Loucy (cell line): Measurements from ENCODE around the gene EPHB1.

Experiments
- H2AFZ ChIP-seq: fragments of 200-600 bp; sonication (generic); 2 replicates; pipeline ENCODE4 v1.6.0; 2016; ENCODE audit warnings: antibody characterized with exemption, mild to moderate bottlenecking, low read length, moderate library complexity
- H3F3A ChIP-seq: fragments of 200-600 bp; 2 replicates; pipeline ENCODE4 v1.6.0; 2016; ENCODE audit warnings: antibody characterized with exemption, low read depth, mild to moderate bottlenecking
- H3K27me3 ChIP-seq: fragments of 200-600 bp; sonication (generic); 2 replicates; pipeline ENCODE4 v1.6.1; 2014; ENCODE audit warnings: low read length, mild to moderate bottlenecking; ENCODE audit not compliant: insufficient read depth, poor library complexity, severe bottlenecking
- H3K36me3 ChIP-seq: fragments of 200-600 bp; sonication (generic); 2 replicates; pipeline ENCODE4 v1.6.1; 2016; ENCODE audit warnings: low read length; ENCODE audit not compliant: insufficient read depth
- H3K4me1 ChIP-seq: fragments of 200-600 bp; sonication (generic); 2 replicates; pipeline ENCODE4 v1.5.1; 2014; ENCODE audit warnings: low read length, mild to moderate bottlenecking; ENCODE audit not compliant: insufficient read depth, poor library complexity, severe bottlenecking
- H3K4me2 ChIP-seq: fragments of 200-600 bp; sonication (generic); 2 replicates; pipeline ENCODE4 v1.6.0; 2014; ENCODE audit warnings: antibody characterized with exemption, low read length, low read depth, mild to moderate bottlenecking; ENCODE audit not compliant: poor library complexity, severe bottlenecking
- H3K4me3 ChIP-seq: fragments of 200-600 bp; sonication (generic); 2 replicates; pipeline ENCODE4 v1.5.1; 2014; ENCODE audit warnings: low read length, mild to moderate bottlenecking, mixed read lengths; ENCODE audit not compliant: poor library complexity, severe bottlenecking
- H3K79me2 ChIP-seq: fragments of 200-600 bp; sonication (generic); 2 replicates; pipeline ENCODE4 v1.6.1; 2014; ENCODE audit warnings: low read length; ENCODE audit not compliant: insufficient read depth
- H3K9ac ChIP-seq: fragments of 200-600 bp; sonication (generic); 2 replicates; pipeline ENCODE4 v1.6.0; 2014; ENCODE audit warnings: mild to moderate bottlenecking, low read depth, low read length, moderate library complexity; ENCODE audit not compliant: poor library complexity, severe bottlenecking
- H3K9me2 ChIP-seq: fragments of 200-600 bp; sonication (generic); replicated peaks from 2 replicates; pipeline ENCODE4 v1.6.1; 2016; ENCODE audit warnings: low read depth, low read length, mixed read lengths
- H3K9me3 ChIP-seq: fragments of 200-600 bp; sonication (generic); 2 replicates; pipeline ENCODE4 v1.6.1; 2014; ENCODE audit warnings: mild to moderate bottlenecking, antibody characterized with exemption, low read length, low read depth; ENCODE audit not compliant: insufficient read depth
- H4K20me1 ChIP-seq: fragments of 200-600 bp; sonication (generic); 2 replicates; pipeline ENCODE4 v1.6.0; 2014; ENCODE audit warnings: antibody characterized with exemption, low read length, mild to moderate bottlenecking; ENCODE audit not compliant: insufficient read depth, poor library complexity, severe bottlenecking
- EZH2phosphoT487 ChIP-seq: fragments of 200-600 bp; IDR thresholded peaks from 2 replicates; pipeline ENCODE4 v1.6.1; 2018; ENCODE audit warnings: antibody characterized with exemption, mild to moderate bottlenecking, moderate library complexity, borderline replicate concordance
- TF ChIP-seq, protein P1 (sequence below): fragments of 200-600 bp; sonication (generic); conservative IDR thresholded peaks from 2 replicates; pipeline ENCODE4 v1.5.1; 2014; ENCODE audit warnings: mild to moderate bottlenecking, antibody characterized with exemption, low read length

The EPHB1 gene

DNA sequence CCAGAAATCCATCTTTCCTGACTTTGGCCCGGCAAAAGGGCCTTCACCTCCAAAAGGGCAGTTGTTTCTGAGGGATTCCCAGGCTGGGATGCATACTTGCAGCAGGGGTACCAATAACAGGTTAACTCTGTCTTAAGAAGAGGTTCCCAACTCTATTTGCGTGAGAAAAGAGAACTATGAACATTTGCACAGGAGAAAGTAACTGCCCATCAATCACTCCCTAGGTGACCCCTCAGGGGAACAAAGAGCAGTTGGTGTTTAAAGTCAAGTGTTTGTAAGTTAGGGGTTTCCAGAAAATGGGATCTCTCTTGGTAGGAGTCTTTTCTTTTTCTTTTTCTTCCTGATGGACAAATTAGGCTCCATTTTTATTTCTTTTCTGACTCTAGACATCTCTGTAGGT is 97.3 kb downstream of the EPHB1 start:
- no peak overlapping the region for H3K4me3 ChIP-seq

GRCh38 chr3:134892761-134893160 is 97.7 kb downstream of the EPHB1 start:
- Histone ChIP-seq H3K79me2 (no peaks in the 10 kb centered on the region), H3K9me2 (no peaks in the 10 kb centered on the region), H3K9me3 (no peaks in the 10 kb centered on the region), H4K20me1 (no peaks in the 10 kb centered on the region), H3K4me1 (no peaks in the 10 kb centered on the region), H3K4me3 (no peak overlapping the region), H3K27me3 (no peaks in the 10 kb centered on the region), H3K36me3 (no peaks in the 10 kb centered on the region), H3K9ac (no peak overlapping the region), H3K4me2 (no peak overlapping the region), H2AFZ (no peak overlapping the region), H3F3A (no peaks in the 10 kb centered on the region)
- TF ChIP-seq EZH2phosphoT487: no peak
- TF ChIP-seq, protein P1, sequence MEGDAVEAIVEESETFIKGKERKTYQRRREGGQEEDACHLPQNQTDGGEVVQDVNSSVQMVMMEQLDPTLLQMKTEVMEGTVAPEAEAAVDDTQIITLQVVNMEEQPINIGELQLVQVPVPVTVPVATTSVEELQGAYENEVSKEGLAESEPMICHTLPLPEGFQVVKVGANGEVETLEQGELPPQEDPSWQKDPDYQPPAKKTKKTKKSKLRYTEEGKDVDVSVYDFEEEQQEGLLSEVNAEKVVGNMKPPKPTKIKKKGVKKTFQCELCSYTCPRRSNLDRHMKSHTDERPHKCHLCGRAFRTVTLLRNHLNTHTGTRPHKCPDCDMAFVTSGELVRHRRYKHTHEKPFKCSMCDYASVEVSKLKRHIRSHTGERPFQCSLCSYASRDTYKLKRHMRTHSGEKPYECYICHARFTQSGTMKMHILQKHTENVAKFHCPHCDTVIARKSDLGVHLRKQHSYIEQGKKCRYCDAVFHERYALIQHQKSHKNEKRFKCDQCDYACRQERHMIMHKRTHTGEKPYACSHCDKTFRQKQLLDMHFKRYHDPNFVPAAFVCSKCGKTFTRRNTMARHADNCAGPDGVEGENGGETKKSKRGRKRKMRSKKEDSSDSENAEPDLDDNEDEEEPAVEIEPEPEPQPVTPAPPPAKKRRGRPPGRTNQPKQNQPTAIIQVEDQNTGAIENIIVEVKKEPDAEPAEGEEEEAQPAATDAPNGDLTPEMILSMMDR: no peak

More for the DNA sequence above, 97.3 kb downstream of the EPHB1 start:
- Histone ChIP-seq H3K9ac (no peak overlapping the region), H2AFZ (no peak overlapping the region), H3K9me3 (no peaks in the 10 kb centered on the region), H3K9me2 (no peaks in the 10 kb centered on the region), H3K4me2 (no peak overlapping the region), H3K79me2 (no peaks in the 10 kb centered on the region), H3F3A (no peaks in the 10 kb centered on the region), H3K27me3 (no peaks in the 10 kb centered on the region), H4K20me1 (no peaks in the 10 kb centered on the region), H3K4me1 (peaks cover 2% of the 10 kb centered on the region), H3K36me3 (no peaks in the 10 kb centered on the region)
- no peak for TF ChIP-seq EZH2phosphoT487
- TF ChIP-seq, protein P1: no peak

DNA sequence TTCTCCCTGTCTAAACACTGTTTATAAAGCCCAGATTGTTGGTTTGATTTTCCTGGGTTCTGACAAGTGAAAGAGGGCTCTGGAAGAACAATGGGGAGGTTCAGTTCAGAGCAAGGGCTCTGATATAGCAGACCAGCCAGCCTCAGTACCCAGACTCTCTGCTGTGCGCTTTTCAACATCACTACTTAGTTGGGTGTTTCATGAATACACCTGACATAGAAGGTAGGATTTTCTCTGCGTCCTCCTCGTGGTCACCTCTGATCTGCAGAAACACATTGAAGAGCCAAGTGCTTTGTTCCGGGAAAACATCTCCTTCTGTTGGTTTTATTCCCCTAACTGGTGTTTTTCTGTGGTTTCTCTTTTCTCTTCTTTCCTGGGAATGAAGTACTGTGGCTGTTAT is 99.5 kb downstream of the EPHB1 start:
- Histone ChIP-seq H3K9ac (no peak overlapping the region), H3K4me2 (no peak overlapping the region), H3F3A (no peaks in the 10 kb centered on the region), H3K79me2 (no peaks in the 10 kb centered on the region), H2AFZ (no peak overlapping the region), H3K4me3 (no peak overlapping the region), H3K36me3 (no peaks in the 10 kb centered on the region), H3K27me3 (no peaks in the 10 kb centered on the region), H3K9me3 (no peaks in the 10 kb centered on the region), H4K20me1 (no peaks in the 10 kb centered on the region), H3K9me2 (no peaks in the 10 kb centered on the region), H3K4me1 (no peaks in the 10 kb centered on the region)
- TF ChIP-seq, protein P1: no peak
- no peak for TF ChIP-seq EZH2phosphoT487
